ENCODE measurements around the gene MAPT.

DNA sequence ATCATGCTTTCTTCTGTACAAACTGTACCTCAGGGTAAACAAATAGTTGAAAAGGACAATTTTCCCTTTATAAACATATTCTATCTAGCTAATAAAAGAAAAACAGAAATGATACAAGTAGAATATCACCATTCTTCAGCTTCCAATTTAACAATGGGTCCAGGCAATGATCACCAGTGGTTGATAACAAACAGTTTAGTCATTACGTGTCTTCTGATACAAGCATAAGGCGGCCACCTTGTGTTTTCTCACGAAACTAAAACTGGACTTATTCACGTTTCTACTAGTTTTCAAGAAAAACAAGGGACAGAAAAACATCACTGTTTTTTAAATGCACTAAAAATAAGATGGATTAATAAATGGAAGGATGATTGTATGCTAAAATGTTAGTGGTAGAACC lies 163.0 kb downstream of the MAPT start:
- TF ChIP-seq EZH2 (IDR thresholded peaks at IDR 0.05; ENCODE audit: borderline replicate concordance, low read depth, low read length, poor library complexity, severe bottlenecking): no peak
- TF ChIP-seq CTCF (conservative IDR thresholded peaks at IDR 0.05; ENCODE audit: low read depth, low read length): no peak

All from A673 (cell line).